HG03135 (cell line): Measurements from ENCODE around the gene NT5E.

Experiments used
- ATAC-seq: cut with Tn5 transposase; IDR thresholded peaks from one replicate; pipeline ENCODE4 v1.9.1; 2021; ENCODE audit warnings: mild to moderate bottlenecking, moderate library complexity; ENCODE audit not compliant: unreplicated experiment

The NT5E gene

GRCh38 chr6:85459224-85459901 is 9.5 kb downstream of the NT5E start:
- no peak for ATAC-seq

DNA sequence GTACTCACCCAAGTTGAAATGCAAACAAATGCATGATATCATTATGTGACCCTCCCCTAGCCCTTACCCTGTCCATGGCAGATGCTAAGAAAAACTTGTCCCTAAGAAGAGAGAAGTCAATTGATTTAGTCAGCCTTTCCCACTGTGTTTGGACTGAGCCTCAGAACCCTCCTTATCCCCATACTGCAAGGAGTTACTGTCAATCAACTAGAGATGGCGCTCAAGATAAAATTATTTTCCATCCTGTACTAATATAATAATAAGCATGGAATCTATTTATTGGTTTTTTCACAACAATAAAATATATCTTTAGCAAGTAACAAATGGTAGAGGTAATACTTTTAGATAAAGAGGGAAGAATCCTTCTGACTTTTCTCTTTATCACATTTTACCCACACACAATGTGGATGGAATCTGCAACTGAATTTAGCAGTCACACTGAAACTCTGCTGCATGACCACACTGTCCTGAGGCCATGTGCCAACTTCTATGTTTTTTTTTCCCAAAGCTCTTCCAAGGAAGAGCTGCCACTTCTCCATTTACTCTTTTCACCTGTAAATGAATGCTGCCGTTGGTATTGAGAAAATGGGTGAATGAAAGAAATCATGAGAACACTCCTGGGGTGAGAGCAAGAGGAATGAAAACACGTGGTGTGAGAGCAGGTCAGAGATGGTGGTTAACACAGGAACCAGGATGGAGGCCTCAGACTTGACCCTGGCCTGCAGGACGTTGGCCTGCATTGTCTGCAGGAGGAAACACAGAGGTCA is 10.5 kb downstream of the NT5E start:
- ATAC-seq, result no peak

- ATAC-seq, result peak; percentile 75
Measured at GRCh38 chr6:85460921-85461797, 11.3 kb downstream of the NT5E start.

DNA sequence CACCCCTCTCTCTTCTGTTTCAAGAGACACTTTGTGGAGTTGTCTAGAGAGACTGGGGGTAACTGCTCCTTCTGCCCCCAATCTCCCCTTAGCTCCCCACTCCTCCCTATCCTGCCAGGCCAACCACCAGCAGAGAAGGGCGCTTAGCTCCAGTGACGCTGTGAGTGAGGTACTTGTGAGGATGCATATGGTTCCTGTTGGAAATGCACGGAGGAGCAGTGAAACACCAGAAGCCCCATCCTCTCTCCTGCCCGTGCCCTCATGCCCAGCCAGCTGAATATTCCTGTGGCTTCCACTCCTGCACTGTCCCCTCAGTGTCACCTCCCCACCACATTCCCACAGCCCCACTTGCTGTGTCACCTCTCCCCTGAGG is 11.9 kb downstream of the NT5E start:
- peak; percentile 6 for ATAC-seq

DNA sequence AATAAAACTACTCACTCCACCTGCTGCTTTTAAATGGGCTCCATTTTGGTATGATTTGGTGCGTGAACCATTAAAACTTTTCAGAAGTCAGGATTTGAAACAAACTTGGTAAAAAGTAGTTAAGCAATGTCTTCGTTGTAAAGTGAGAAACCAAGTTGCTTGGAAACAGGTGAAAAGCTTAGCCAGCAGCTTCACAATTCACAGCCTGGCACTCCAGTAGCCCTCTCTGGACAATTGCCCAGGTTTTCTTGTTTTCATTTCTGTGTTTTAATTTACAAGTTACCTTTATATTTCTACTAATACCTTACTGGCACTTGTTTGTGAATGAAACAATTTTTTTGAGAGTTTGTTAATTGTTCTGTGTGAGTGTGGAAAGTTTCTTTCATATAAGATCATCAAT is 12.8 kb downstream of the NT5E start:
- ATAC-seq, result no peak

GRCh38 chr6:85463621-85464259 is 13.9 kb downstream of the NT5E start:
- no peak for ATAC-seq

DNA sequence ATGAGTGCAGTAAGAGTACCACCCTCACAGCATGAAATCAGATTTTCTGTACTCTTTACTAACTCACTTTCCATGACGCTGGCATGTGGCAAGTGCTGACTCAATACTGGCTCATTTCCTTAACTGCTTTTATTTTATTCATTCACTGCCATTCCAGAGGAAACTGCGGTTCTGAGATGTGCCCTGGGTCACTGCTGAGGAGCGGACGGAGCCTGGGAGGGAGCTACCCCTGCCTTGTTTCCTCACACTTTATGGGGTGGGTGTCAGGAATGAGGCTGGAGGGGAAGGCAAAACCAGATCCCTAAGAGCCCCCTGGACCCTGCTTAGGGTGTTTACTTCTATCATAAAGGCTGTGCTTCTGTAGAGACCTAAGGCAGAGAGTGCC is 14.4 kb downstream of the NT5E start:
- ATAC-seq, result no peak

DNA sequence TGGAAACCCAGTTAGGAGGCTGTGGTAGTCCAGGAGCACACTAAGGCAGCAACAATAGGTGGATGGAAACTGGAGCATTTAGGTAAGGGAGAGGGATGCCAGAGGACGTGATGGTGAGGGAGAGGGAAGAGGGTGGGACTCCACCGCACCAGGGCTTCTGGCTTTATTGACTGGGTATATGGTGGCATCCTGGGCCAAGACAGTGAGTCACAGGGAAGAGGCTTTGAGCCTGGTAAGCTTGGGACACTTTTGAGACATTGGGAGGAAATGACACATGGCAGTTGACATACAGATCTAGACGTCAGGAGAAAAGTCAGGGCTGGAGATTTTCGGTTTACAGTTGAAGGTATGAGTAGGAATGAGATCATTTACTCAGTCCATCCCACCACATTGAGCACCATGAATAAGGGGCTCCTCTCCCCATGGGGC is 14.9 kb downstream of the NT5E start:
- ATAC-seq, result no peak

GRCh38 chr6:85465762-85466161 is 15.9 kb downstream of the NT5E start:
- ATAC-seq, result no peak

GRCh38 chr6:85468326-85468725 is 18.4 kb downstream of the NT5E start:
- no peak for ATAC-seq

DNA sequence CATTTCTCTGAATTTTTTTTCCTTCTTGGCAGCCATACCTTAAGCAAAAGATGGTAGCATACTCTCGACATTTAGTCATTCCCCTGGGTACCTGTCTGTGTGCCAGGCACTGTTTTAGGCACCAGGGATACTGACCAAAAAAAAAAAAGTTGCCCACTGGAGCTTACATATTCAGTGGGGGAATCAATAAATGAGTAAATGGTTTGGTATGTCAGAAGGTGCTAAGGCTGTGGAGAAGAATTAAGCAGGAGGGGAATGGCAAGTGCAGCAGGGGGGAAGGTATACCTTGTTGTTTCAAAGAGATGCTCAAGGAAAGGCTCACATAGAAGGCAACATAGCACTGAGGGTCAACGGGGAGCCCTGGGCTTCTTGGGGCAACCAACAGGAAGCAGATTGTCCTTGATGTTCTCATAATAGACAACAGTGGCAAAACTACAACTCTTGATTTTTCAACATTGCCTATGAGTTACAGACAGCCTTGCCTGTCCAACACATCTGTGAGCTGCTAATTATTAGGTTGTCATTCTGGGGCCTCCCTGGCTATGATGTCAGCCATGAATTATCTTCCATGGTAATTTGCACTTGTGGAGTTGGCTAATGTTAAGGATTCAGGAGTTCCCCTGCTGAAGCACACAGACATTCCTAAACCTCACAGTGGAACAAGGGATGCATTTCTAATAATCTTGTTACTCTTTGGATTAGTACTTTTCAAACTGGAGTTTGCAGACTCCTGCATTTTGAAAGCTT is 19.6 kb downstream of the NT5E start:
- ATAC-seq, result no peak

DNA sequence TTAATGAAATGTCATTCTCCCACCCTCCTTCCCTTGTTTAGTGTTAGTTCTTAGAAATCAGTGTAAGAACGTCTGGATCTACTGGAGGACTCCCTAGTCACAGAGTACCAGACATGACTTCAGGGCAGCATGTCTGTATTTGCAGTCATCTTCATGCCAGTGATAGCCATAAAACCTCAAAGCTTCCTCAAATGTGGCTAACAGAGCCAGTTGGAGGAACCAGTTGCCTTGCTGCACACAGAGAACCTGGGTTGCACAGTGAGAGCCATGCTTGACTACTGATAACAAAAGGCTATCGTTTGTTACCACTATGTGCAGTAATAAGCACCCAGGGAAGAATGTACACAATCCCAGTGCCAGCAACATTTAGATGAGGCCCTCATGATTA is 20.1 kb downstream of the NT5E start:
- ATAC-seq, result no peak

GRCh38 chr6:85472744-85473143 is 22.9 kb downstream of the NT5E start:
- ATAC-seq, result no peak

GRCh38 chr6:85473748-85474147 is 23.9 kb downstream of the NT5E start:
- ATAC-seq, result no peak

DNA sequence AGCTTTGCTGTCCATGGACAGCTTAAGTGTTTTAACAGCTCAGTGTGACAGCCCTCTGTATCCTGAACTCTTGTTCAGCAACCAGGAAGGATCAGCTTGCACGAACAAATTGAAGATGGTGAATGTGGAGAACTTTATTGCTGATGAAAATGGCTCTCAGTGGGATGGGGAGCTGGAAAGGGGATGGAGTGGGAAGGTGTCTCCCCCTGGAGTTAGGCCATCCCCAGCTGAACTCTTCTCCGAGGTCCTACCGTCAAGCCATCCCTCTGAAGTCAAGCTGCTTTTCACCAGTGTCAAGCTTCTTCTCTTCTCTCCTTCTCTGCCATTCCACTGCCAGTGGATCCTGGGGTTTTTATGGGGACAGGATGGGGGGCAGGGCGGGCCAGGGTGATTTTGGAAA is 26.6 kb downstream of the NT5E start:
- no peak for ATAC-seq

DNA sequence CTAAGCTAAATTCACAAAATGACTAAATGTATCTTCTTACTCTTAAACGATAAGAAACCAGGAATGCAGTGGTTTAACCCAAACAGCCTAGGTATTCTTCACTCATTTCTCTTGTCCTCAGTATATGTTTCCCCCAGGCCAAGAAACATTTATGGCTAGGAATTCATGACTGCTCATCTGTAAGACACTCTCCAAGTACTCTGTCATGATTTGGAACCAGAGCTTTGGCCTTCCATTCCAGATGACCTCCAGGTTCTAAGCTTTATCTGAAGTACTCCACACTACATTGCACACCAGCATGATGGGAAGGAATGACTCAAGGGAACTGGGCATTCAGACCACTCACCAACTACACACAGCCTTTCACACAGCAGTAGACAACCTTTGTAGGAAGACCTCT is 29.3 kb downstream of the NT5E start:
- no peak for ATAC-seq

- no peak for ATAC-seq
Measured at GRCh38 chr6:85482206-85482904, 32.5 kb downstream of the NT5E start.

GRCh38 chr6:85482905-85483700 is 33.2 kb downstream of the NT5E start:
- peak; percentile 81 for ATAC-seq

DNA sequence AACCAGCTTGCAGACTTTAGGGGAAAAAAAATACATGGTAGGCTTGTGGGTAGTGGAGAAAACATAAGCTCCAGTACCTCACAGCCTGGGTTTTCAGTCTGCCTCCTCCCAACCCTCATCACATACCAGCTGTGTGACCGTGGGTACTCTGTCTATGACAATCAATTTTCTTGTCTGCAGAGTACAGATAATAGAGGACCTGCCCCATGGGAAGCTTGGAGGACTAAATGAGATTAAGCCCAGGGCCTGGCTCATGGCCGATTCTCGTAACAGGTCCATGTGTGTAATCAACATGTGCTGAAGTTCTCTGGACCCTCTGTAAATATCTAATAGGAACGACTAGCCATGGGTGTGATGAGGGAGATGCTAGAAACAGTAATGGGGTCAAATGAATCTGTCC is 34.0 kb downstream of the NT5E start:
- no peak for ATAC-seq
